Measurements from ENCODE around the gene ADAMTS20.

Gene ADAMTS20

DNA sequence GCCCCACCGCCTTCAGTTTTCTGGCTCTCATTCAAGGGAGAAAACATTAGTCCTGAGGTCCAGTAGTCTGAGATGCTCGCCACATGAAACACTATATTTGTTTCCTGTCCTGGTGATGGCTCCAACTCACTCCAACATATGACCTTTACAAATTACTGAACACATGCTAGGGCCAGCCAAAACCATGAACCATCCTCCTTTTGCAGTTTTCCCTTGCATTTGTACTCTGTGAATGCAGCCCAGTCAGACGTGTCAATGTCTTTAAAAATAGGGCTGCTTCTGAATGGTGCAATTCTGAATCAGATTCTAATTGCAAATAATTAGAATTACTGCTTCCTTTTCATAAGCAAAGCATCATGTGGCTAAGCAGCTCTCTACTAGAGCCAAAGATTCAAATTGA, 36.0 kb downstream of the ADAMTS20 start:
- no peak overlapping the region for H3K4me3 Mint-ChIP-seq
- TF ChIP-seq, protein P1, sequence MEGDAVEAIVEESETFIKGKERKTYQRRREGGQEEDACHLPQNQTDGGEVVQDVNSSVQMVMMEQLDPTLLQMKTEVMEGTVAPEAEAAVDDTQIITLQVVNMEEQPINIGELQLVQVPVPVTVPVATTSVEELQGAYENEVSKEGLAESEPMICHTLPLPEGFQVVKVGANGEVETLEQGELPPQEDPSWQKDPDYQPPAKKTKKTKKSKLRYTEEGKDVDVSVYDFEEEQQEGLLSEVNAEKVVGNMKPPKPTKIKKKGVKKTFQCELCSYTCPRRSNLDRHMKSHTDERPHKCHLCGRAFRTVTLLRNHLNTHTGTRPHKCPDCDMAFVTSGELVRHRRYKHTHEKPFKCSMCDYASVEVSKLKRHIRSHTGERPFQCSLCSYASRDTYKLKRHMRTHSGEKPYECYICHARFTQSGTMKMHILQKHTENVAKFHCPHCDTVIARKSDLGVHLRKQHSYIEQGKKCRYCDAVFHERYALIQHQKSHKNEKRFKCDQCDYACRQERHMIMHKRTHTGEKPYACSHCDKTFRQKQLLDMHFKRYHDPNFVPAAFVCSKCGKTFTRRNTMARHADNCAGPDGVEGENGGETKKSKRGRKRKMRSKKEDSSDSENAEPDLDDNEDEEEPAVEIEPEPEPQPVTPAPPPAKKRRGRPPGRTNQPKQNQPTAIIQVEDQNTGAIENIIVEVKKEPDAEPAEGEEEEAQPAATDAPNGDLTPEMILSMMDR (IDR thresholded peaks at IDR 0.05; ENCODE audit: unreplicated experiment in 3 of 3) = no peak
- H3K4me1 Mint-ChIP-seq = no peaks in the 10 kb centered on the region
- no peak overlapping the region for H3K27ac Mint-ChIP-seq
- peaks cover 3% of the 10 kb centered on the region for H3K36me3 Mint-ChIP-seq (ENCODE audit: low read depth)
- no peaks in the 10 kb centered on the region for H3K27me3 Mint-ChIP-seq (ENCODE audit: low read depth)
- no peaks in the 10 kb centered on the region for H3K9me3 Mint-ChIP-seq

DNA sequence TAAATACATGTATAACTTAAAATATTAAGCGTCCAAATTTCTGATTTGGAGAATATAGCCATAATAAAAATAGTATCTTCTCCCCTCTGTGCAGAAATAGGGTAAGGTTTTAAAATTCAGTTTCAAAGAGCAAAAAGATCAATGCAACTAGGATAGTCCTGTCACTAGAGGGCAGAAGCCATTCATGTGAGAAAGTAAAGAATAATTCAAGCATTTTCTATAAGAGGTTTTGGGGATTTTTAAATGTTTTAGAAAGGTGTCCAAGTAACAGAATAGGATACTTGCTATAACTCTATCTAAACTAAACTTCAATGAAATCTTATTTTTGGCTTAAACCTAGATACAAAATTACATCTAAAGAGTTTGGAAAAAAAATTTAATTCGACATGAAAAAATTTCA, 50.3 kb downstream of the ADAMTS20 start:
- Mint-ChIP-seq H3K9me3 (no peaks in the 10 kb centered on the region), H3K4me1 (no peaks in the 10 kb centered on the region), H3K27me3 (ENCODE audit: low read depth) (no peaks in the 10 kb centered on the region), H3K27ac (no peak overlapping the region), H3K36me3 (ENCODE audit: low read depth) (no peaks in the 10 kb centered on the region), H3K4me3 (no peak overlapping the region)
- TF ChIP-seq, protein P1 (IDR thresholded peaks at IDR 0.05; ENCODE audit: unreplicated experiment in 3 of 3) = peak; percentile 52 to 73 (median 54)

DNA sequence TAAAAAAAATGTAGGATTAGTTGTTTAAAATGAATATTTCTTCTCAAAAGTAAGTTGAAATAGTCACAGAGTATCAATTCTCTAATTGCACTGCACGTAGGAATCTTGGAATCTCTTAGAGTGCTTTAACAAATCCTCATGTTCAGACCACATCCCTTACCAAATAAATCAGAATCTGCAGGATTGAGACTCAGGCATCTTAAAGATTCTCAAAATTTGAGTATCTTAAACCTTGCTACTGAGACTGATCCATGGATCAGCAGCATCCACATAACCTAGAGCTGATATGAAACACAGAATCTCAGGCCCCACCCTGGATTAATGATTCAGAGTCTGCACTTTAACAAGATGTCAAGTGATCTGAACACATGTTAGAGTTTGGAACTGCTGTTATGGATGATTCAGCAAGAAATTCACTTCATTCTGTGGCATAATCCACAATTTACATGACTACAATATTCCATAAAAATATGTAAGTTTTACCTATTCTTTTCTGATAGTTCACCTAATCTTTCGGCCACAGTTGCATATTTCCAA, 58.7 kb downstream of the ADAMTS20 start:
- Mint-ChIP-seq H3K9me3 (no peaks in the 10 kb centered on the region), H3K27me3 (ENCODE audit: low read depth) (no peaks in the 10 kb centered on the region), H3K36me3 (ENCODE audit: low read depth) (no peaks in the 10 kb centered on the region), H3K27ac (no peak overlapping the region), H3K4me1 (no peaks in the 10 kb centered on the region), H3K4me3 (no peak overlapping the region)
- TF ChIP-seq, protein P1 (IDR thresholded peaks at IDR 0.05; ENCODE audit: unreplicated experiment in 3 of 3) = no peak

DNA sequence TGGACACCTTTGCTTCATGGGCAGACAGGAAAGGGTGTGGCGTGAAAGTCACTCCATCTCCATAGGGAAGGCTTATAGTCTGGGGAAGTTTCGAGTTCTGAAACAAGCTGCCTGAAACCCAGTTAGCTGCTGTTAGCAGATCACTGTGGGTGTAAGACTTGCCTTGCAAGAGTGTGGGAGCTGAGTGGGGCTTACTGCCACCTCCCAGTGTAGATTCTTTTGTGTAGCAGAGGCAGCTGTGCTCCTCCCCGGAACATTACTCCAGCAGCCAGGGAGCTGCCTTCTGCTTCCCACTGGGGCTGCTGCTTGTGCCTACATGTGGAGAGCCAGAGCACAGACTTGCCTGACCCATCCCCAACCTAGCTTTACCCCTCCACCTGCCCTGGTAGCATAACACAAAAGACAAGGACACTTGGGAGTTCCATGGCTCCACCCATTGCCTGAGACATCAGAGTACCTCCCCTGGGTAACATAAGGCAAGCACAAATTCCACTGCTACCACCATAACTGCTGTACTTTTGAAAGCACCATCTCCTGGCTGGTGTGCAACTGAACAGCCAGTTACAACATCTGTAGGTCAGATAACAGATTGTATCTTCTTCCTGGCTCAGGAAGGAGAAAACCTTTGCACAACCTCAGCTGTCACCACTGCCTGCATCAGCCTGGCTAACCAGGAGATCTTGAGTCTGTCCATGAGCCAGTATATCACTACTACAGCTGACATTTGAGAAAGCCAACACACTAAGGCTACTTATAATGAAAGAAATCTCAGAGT, 69.5 kb downstream of the ADAMTS20 start:
- Mint-ChIP-seq H3K9me3 (peaks cover 18% of the 10 kb centered on the region), H3K27ac (no peak overlapping the region), H3K4me1 (no peaks in the 10 kb centered on the region), H3K27me3 (ENCODE audit: low read depth) (no peaks in the 10 kb centered on the region), H3K36me3 (ENCODE audit: low read depth) (peaks cover 10% of the 10 kb centered on the region), H3K4me3 (no peak overlapping the region)
- TF ChIP-seq, protein P1 (IDR thresholded peaks at IDR 0.05; ENCODE audit: unreplicated experiment in 3 of 3) = no peak

DNA sequence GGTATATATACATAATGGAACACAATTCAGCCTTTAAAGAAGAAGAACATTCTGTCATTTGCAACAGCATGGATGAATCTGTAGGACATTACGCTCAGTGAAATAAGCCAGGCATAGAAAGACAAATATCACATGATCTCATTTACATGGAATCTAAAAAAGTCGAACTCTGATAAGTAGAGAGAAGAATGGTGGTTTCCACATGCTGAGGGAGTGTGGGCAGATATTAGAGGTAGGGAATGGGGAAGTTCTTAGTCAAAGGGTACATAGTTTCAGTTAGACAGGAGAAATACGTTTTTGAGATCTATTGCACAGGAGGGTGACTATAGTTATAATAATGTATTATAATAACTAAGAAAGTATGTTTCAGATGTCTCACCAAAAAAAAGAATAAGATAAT, 71.4 kb downstream of the ADAMTS20 start:
- H3K4me1 Mint-ChIP-seq = no peaks in the 10 kb centered on the region
- peaks cover 15% of the 10 kb centered on the region for H3K9me3 Mint-ChIP-seq

More for the DNA sequence above, 71.4 kb downstream of the ADAMTS20 start:
- Mint-ChIP-seq H3K27me3 (ENCODE audit: low read depth) (no peaks in the 10 kb centered on the region), H3K36me3 (ENCODE audit: low read depth) (peaks cover 9% of the 10 kb centered on the region), H3K4me3 (no peak overlapping the region), H3K27ac (no peak overlapping the region)
- TF ChIP-seq, protein P1 (IDR thresholded peaks at IDR 0.05; ENCODE audit: unreplicated experiment in 3 of 3) = no peak

Data from nephron (organoid).